ENCODE results near the gene LAMB4.

LAMB4 gene, protein sequence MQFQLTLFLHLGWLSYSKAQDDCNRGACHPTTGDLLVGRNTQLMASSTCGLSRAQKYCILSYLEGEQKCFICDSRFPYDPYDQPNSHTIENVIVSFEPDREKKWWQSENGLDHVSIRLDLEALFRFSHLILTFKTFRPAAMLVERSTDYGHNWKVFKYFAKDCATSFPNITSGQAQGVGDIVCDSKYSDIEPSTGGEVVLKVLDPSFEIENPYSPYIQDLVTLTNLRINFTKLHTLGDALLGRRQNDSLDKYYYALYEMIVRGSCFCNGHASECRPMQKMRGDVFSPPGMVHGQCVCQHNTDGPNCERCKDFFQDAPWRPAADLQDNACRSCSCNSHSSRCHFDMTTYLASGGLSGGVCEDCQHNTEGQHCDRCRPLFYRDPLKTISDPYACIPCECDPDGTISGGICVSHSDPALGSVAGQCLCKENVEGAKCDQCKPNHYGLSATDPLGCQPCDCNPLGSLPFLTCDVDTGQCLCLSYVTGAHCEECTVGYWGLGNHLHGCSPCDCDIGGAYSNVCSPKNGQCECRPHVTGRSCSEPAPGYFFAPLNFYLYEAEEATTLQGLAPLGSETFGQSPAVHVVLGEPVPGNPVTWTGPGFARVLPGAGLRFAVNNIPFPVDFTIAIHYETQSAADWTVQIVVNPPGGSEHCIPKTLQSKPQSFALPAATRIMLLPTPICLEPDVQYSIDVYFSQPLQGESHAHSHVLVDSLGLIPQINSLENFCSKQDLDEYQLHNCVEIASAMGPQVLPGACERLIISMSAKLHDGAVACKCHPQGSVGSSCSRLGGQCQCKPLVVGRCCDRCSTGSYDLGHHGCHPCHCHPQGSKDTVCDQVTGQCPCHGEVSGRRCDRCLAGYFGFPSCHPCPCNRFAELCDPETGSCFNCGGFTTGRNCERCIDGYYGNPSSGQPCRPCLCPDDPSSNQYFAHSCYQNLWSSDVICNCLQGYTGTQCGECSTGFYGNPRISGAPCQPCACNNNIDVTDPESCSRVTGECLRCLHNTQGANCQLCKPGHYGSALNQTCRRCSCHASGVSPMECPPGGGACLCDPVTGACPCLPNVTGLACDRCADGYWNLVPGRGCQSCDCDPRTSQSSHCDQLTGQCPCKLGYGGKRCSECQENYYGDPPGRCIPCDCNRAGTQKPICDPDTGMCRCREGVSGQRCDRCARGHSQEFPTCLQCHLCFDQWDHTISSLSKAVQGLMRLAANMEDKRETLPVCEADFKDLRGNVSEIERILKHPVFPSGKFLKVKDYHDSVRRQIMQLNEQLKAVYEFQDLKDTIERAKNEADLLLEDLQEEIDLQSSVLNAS (N-terminal part only)

DNA sequence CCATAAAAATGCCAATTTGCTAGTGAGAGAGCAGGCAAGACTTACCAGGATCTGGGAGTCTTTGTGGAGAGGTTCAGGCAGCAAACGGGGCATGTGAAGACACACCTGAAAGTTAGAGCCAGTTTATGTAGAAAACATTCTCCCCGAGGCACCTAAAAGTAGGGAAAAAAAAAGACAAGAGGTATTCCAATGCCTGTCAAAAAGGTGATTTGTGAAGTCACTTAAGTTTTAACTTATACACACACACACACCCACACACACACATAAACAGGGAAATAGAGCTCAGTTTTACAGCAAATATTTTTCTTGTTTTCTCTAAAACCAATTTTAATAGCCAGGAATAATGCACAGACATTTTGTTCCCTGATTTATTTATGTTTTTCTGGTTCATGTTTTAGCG, at the start of gene LAMB4:
LAMB4 (minus strand) TSS at position 101 of the 400 bp plus-strand sequence. CDS start 7,197 bp downstream, outside the sequence.
- H3K4me3 ChIP-seq (ENCODE audit: low read length): no peak within 1 kb of the TSS
- no peak for TF ChIP-seq ZNF274 (IDR thresholded peaks at IDR 0.05; ENCODE audit: low read depth, low read length)

DNA sequence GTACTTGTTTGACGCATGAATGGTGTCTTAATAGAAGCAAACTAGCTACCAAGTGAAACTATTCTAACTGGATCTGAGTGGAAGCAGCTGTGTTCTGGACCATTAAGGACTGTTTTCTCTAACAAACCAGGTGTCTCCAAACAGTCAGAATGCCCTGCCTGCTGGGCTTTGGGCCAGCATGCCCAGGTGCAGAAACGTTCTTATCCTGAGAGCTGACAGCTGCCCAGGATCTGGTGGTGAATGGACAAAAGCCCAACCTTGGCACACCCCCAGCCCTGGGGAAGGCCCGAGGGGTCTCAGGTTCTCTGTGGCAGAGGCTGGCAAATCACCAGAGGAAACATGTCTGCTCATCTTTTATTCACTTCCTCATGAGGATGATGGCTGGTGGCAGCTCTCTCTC, 48.2 kb upstream of the LAMB4 start:
- H3K4me3 ChIP-seq (ENCODE audit: low read length): no peak overlapping the region
- TF ChIP-seq ZNF274 (IDR thresholded peaks at IDR 0.05; ENCODE audit: low read depth, low read length): no peak

DNA sequence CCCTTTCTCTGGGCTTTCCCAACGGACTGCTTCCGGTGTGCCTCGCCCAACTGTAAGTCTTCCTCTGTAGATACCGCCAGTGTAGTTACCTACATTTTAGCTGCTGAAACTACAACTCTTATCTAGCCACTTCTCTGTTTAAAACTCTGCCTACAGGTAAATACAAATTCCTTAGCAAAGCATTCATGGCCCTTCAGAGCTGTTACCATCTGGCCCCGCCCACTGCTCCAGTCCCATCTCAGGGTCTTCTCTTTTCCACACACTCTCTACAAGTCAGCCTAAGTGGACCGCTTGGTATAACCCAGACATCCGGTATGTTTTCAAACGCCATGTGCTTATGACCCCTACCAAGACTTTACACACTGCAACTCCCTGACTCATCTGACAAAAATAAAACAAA, 41.0 kb upstream of the LAMB4 start:
- TF ChIP-seq ZNF274 (IDR thresholded peaks at IDR 0.05; ENCODE audit: low read depth, low read length): no peak
- no peak overlapping the region for H3K4me3 ChIP-seq (ENCODE audit: low read length)

DNA sequence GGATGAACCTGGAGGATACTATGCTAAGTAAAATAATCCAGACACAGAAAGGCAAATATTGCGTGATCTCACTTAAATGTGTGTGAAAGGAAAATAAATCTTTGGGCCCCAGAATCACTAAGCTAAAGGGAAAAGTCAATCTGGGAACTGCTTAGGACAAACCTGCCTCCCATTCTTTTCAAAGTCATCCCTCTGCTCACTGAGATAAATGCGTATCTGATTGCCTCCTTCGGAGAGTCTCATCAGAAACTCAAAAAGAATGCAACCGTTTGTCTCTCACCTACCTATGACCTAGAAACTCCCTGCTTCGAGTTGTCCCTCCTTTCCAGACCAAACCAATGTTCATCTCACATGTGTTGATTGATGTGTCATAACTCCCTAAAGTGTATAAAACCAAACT, 40.1 kb upstream of the LAMB4 start:
- H3K4me3 ChIP-seq (ENCODE audit: low read length): no peak overlapping the region
- TF ChIP-seq ZNF274 (IDR thresholded peaks at IDR 0.05; ENCODE audit: low read depth, low read length): no peak

DNA sequence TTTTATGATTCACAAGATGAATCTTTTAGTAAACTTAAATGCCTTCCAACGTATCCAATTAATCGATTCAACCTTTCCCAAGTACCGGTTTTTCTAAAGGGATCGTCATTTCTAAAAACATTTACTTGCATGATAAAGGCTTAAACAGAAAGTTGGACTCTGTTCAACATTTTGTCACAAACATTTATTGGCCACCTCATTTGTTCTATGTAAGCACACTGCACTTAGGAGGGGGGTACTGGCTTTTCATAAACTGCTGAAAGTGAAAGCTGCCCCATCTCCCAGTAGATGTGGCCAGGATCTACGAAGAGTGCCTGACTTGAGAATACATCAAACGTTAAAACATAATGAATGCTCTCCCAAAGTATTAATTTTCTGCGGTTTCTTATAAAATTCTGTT, 37.3 kb upstream of the LAMB4 start:
- no peak for TF ChIP-seq ZNF274 (IDR thresholded peaks at IDR 0.05; ENCODE audit: low read depth, low read length)
- no peak overlapping the region for H3K4me3 ChIP-seq (ENCODE audit: low read length)

DNA sequence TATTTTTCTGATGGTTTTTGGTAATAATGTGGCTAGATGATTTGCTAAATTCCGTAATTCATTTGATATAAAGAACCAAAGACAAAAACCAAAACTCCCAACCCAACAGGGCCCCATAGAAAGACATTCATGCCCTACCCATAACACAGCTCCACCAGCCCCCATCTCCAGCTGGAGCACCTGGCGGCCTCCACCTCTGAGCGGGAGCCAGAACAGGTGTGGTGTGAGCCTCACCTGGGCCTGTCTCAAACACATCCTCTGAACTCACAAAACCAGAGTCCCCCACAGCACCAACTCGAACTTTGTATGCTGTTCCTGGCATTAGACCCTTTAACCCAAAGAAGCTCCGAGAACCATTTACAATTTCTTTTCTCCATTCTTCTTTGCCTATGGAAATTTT, 36.5 kb upstream of the LAMB4 start:
- H3K4me3 ChIP-seq (ENCODE audit: low read length): no peak overlapping the region
- TF ChIP-seq ZNF274 (IDR thresholded peaks at IDR 0.05; ENCODE audit: low read depth, low read length): no peak

DNA sequence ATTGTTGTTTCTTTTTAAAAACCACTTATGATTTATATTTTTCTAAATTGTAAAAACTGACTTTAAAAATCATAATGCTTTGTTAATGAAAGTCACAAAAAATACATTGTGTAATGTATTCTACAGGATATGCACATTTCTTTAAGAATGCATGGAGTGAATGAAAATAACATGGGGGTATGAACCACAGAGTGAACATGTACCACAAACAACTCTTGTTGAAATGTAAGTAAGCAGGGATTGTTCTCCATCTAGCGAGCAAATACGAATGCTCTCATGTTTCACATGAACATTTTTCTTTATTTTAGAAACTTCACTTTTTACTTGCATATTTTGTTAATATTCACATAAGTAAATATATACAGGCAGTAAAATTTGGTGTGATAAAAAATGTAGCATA, 35.6 kb upstream of the LAMB4 start:
- no peak for TF ChIP-seq ZNF274 (IDR thresholded peaks at IDR 0.05; ENCODE audit: low read depth, low read length)
- H3K4me3 ChIP-seq (ENCODE audit: low read length): no peak overlapping the region

DNA sequence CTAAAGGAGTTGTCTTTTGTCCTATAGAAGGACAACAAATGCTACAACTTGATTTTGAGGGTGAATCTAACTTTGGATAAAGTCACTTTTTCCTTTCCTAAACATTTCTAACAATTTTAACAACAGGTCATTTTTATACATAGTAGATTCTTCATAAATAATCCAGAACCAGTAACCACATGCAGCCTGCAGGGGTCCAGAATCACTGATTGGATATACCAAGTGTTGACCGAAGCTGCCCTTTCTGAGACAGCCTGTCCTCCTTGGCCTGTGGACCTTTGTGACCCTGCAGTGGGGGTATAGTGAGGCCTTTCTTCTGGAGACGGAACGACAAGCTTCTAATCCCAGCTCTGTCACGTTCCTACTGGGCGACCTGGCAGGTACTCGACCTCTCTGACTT, 34.8 kb upstream of the LAMB4 start:
- no peak for TF ChIP-seq ZNF274 (IDR thresholded peaks at IDR 0.05; ENCODE audit: low read depth, low read length)
- H3K4me3 ChIP-seq (ENCODE audit: low read length): no peak overlapping the region

DNA sequence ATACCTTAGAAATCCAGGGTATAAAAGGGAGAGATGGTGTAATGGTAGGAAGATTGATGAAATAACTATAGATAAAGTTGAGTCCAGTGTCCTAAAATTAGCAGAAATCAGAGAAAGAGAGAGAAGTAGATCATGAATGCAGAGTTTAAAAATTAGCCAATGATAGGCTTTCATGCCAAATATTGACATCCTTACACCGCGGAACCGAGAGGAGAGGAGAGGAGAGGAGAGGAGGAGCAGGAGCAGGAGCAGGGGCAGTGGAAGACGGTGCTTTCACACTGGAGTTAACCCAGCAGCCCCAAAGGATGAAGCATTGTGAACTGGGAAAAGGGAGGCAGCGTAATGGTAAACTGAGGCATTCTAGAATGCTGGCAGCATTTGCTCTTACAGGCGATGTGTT, 34.2 kb upstream of the LAMB4 start:
- TF ChIP-seq ZNF274 (IDR thresholded peaks at IDR 0.05; ENCODE audit: low read depth, low read length): no peak
- no peak overlapping the region for H3K4me3 ChIP-seq (ENCODE audit: low read length)

DNA sequence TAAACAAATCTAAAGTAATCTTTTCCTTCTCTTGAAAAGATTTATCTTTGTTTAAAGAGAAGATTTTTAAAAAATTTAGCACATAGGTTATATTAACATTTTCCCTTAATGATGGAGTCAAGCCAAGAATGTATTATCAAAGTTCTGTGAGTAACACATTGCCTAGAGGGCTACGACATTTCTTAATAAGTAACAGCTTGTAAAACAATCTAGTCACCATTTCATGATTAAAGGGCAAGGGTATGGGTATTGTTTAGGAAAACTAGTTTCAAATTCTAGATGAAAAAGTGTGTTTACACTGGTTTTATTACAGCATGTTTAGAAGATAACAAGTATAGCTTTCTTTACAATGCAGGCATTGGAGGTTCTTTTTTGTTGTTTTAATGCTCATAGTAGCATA, 28.6 kb upstream of the LAMB4 start:
- no peak for TF ChIP-seq ZNF274 (IDR thresholded peaks at IDR 0.05; ENCODE audit: low read depth, low read length)
- no peak overlapping the region for H3K4me3 ChIP-seq (ENCODE audit: low read length)

DNA sequence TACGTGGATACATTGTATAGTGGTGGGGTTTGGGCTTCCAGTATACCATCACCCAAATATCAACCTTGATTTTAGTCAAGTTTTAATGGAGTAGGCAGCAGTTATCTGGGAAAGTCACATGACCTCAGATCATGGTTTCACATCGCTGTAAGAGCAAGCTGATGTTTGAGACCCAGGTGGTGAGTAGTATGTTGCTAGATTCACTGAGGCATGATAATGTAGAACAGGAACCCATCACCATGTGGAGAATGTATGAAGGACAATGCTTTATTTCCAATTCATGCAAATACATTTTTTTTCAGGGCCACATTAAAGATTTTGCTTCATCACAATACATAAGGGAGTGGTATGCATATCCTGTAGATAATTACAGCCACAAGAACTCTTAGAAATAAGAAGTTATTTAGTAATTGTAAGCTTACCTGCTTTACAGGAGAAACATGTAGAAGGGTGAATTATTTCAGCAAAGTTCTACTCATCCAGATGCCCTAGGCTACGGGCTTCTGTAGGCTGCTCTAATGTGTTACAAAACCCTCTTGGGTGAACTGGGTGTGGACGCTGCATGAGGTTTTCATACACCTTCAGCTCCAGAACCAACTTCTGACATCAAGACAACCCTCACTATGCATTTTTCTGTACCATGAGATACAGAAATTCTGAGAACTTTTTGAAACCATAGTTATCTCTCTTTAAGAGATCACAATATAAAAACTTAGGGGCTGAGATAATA, 27.6 kb upstream of the LAMB4 start:
- no peak overlapping the region for H3K4me3 ChIP-seq (ENCODE audit: low read length)
- TF ChIP-seq ZNF274 (IDR thresholded peaks at IDR 0.05; ENCODE audit: low read depth, low read length): no peak

DNA sequence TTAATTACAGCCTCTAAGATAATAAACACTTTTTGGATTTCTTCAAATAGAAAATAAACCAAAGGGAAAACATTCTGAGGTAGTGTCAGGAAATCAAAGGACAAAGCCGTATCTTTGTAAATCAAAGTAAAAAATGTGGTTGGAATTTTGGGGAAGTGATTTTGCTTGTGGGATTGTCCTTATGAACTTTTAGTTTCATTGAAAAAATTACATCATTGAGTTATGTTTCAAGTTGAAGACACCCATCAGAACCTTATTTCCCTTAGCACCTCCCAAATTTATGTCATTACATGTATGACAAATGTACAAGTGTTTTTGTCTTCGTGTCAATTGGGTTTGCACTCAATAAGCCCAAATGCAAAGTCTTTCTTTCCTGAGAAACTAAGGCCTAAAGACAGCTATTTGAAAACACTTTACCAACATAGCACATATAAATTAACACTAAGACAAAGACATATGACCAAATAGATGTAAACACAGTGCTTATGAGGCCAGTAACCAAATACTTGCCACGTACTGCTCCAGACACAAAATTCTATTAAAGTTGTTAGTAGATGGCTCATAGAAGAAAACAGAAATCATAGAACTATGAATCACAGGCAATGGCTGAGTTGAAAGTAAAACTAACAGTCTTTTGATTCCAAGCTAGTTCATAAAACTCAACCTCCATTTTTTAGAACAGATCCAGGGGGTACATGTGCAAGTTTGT, 26.9 kb upstream of the LAMB4 start:
- no peak overlapping the region for H3K4me3 ChIP-seq (ENCODE audit: low read length)
- TF ChIP-seq ZNF274 (IDR thresholded peaks at IDR 0.05; ENCODE audit: low read depth, low read length): no peak

DNA sequence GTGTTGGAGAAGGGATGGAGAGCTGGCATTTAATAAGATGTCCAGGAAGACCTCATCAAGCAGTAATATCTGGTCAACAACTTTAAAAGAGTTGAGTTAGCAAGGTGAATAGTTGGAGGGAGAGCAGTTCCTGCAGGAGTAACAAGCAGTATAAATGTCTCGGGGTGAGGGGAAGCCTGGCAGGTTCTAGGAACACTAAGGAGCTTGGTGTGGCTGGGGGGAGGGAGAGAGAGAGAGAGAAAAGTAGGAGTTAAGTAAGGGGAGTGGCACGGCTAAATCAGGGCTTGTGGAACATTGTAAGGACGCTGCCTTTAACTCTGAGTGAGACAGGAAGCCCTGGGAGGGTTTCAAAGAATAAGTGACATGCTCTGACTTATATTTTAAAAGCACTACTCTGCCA, 22.0 kb upstream of the LAMB4 start:
- no peak for TF ChIP-seq ZNF274 (IDR thresholded peaks at IDR 0.05; ENCODE audit: low read depth, low read length)
- no peak overlapping the region for H3K4me3 ChIP-seq (ENCODE audit: low read length)

All from GM08714 (cell line).